H1 (cell line): ENCODE measurements around the gene B4GALT5. TPM values are rescaled to one million over a fixed set of nuclear protein-coding genes. Genes with fewer than 3 reads are reported as not detected.

Experiments
- SIN3A ChIP-seq, 2 experiments: IDR thresholded peaks in 1 of 2; conservative IDR thresholded peaks in 1 of 2; 2 replicates each; pipeline ENCODE4 v1.6.1; 2011 to 2012; ENCODE audit warnings: low read length in 2 of 2, improper control_type of control experiment in 1 of 2, low read depth in 1 of 2, mild to moderate bottlenecking in 1 of 2
- polyA plus RNA-seq, 7 experiments: library from polyadenylated mRNA; depleted of rRNA in 3 of 7; stranded (reverse) in 5 of 7; unstranded in 2 of 7; fragments of >200 nt in 5 of 7; fragments of 200-250 nt in 2 of 7; gene quantifications; 1 replicate in 5 of 7; 2 replicates in 1 of 7; 4 replicates in 1 of 7; pipeline versions ENCODE4 v1.2.1 to v1.2.3, GENCODE V29; 2011 to 2013; ENCODE audit warnings: missing spikeins in 2 of 7, mixed read lengths in 2 of 7
- total RNA-seq: library from RNA; stranded (reverse); fragmentation: NEBNext Ultra II Directional; extraction: Animal tissue kit (Norgen Biotek cat#: 25700); gene quantifications from 2 replicates; pipeline ENCODE4 v1.2.1, GENCODE V29; 2021

Gene B4GALT5
- total and polyA plus RNA-seq, 2 of the 8 experiments (the other 6 are each of a cell fraction or from before 2014, with no cell fraction given), result 46.5 to 75.4 TPM

DNA sequence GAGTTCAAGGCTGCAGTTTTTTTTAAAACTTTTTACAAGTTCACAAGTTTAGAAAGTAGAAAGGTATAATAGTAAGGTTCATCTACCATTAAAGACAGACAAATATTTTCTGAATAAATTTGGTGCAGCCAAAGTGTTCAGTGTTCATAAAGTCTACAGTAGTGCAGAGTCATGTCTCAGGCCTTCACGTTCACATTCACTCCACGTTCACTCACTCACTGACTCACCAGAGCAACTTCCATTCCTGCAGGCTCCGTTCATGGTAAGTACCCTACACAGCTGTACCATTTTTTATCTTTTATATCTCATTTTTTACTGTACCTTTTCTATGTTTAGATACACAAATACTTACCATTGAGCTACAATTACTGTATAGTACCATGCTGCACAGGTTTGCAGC lies 67.6 kb downstream of the B4GALT5 start (continued):
- TF ChIP-seq SIN3A (conservative IDR thresholded peaks at IDR 0.05 in 1 of 2, IDR thresholded peaks at IDR 0.05 in 1 of 2; ENCODE audit: low read depth in 1 of 2, low read length in 2 of 2), result no peak
- TF ChIP-seq, all 59 proteins: peak for 0
